ENCODE data around the gene ANP32B. TPM values are rescaled to one million over a fixed set of nuclear protein-coding genes. Genes with fewer than 3 reads are reported as not detected.
"Not testable (repeated sequence)": the region's sequence is repeated elsewhere in the genome, so short reads cannot be mapped to it uniquely, and the experiment has no call there.

Gene ANP32B
- polyA plus RNA-seq, 1 donor (not counting 4 experiments of a cell fraction or from before 2014, with no cell fraction given) = 51.0 TPM

DNA sequence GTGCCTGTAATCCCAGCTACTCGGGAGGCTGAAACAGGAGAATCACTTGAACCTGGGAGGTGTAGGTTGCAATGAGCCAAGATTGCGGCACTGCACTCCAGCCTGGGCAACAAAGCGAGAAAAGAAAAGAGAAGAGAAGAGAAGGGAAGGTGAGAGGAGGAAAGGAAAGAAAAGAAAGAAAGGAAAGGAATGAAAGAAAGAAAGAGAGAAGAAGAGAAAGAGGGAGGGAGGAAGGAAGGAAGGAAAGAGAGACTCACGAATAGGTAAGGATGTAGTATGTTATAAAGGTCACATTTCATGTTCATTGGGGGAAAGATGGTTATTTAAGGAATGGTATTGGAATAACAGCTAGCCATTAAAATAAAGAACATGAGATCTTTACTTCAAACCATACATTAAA, 10.4 kb upstream of the ANP32B start:
- Histone ChIP-seq H3K4me2 (ENCODE audit: control insufficient read depth, extremely low read depth, insufficient read depth, low read depth, low read length) (no peak overlapping the region), H3K79me2 (ENCODE audit: control insufficient read depth, insufficient read depth, low read length) (no peaks in the 10 kb centered on the region), H3K9me1 (ENCODE audit: control insufficient read depth, extremely low read depth, insufficient read depth, low read length) (no peaks in the 10 kb centered on the region), H3K9me3 (ENCODE audit: control insufficient read depth, low read depth, low read length) (no peaks in the 10 kb centered on the region), H4K20me1 (ENCODE audit: control insufficient read depth, extremely low read depth, insufficient read depth, low read length) (no peaks in the 10 kb centered on the region), H2AFZ (ENCODE audit: control insufficient read depth, low read length) (no peak overlapping the region), H3K36me3 (ENCODE audit: control insufficient read depth in 2 of 2, extremely low read depth in 1 of 2, insufficient read depth in 2 of 2, low read length in 2 of 2) (no peaks in the 10 kb centered on the region), H3K27ac (ENCODE audit: control insufficient read depth, insufficient read depth, low read length) (no peak overlapping the region), H3K4me3 (ENCODE audit: control insufficient read depth in 2 of 3, extremely low read depth in 1 of 3, insufficient read depth in 2 of 3, low read depth in 1 of 3, low read length in 3 of 3) (no peak overlapping the region), H3K4me1 (ENCODE audit: control insufficient read depth, extremely low read depth, insufficient read depth, low read length) (no peaks in the 10 kb centered on the region), H3K27me3 (ENCODE audit: control insufficient read depth, extremely low read depth, insufficient read depth, low read length) (no peaks in the 10 kb centered on the region), H3K9ac (ENCODE audit: control insufficient read depth, extremely low read depth, insufficient read depth, low read length) (no peak overlapping the region)
- no peak for TF ChIP-seq CTCF (optimal IDR thresholded peaks at IDR 0.05 in 1 of 3, IDR thresholded peaks at IDR 0.05 in 1 of 3, conservative IDR thresholded peaks at IDR 0.05 in 1 of 3; ENCODE audit: extremely low read depth in 1 of 3, insufficient read depth in 2 of 3, low read length in 3 of 3)
- no peak for TF ChIP-seq EZH2 (IDR thresholded peaks at IDR 0.05; ENCODE audit: low read length)
- dilution Hi-C loops (cut with MboI; ENCODE audit: extremely low pct_ligation_motif_present, low sequenced_read_pairs) = no loop called here
- DNase-seq (ENCODE audit: low read depth, low spot score) = no peak
- FAIRE-seq = no peak

DNA sequence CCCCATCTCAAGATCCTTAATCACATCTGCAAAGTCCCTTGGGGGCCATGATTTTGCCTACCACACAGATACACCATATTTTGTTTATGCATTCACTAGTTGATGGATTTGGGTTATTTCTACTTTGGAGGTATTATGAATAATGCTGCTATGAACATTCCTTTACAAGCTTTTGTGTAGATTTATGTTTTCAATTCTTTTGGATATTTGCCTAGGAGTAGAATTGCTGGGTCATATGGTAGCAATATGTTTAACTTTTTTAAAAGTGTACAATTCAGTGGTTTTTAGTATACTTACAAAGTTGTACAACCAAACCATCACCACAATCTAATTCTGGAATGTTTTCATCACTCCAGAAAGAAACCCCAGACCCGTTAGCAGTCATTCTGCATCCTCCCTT, 7.8 kb upstream of the ANP32B start:
- H3K27me3 ChIP-seq (ENCODE audit: control insufficient read depth, extremely low read depth, insufficient read depth, low read length) = no peaks in the 10 kb centered on the region
- H4K20me1 ChIP-seq (ENCODE audit: control insufficient read depth, extremely low read depth, insufficient read depth, low read length) = no peaks in the 10 kb centered on the region
- no peaks in the 10 kb centered on the region for H3K9me1 ChIP-seq (ENCODE audit: control insufficient read depth, extremely low read depth, insufficient read depth, low read length)
- no peak overlapping the region for H3K27ac ChIP-seq (ENCODE audit: control insufficient read depth, insufficient read depth, low read length)
- peaks cover 4% of the 10 kb centered on the region for H3K4me1 ChIP-seq (ENCODE audit: control insufficient read depth, extremely low read depth, insufficient read depth, low read length)
- H3K9ac ChIP-seq (ENCODE audit: control insufficient read depth, extremely low read depth, insufficient read depth, low read length) = no peak overlapping the region
- no peaks in the 10 kb centered on the region for H3K36me3 ChIP-seq (ENCODE audit: control insufficient read depth in 2 of 2, extremely low read depth in 1 of 2, insufficient read depth in 2 of 2, low read length in 2 of 2)
- H3K4me3 ChIP-seq (ENCODE audit: control insufficient read depth in 2 of 3, extremely low read depth in 1 of 3, insufficient read depth in 2 of 3, low read depth in 1 of 3, low read length in 3 of 3) = no peak overlapping the region
- H3K9me3 ChIP-seq (ENCODE audit: control insufficient read depth, low read depth, low read length) = no peaks in the 10 kb centered on the region
- H2AFZ ChIP-seq (ENCODE audit: control insufficient read depth, low read length) = no peak overlapping the region
- no peak overlapping the region for H3K4me2 ChIP-seq (ENCODE audit: control insufficient read depth, extremely low read depth, insufficient read depth, low read depth, low read length)
- H3K79me2 ChIP-seq (ENCODE audit: control insufficient read depth, insufficient read depth, low read length) = no peaks in the 10 kb centered on the region
- no peak for DNase-seq (ENCODE audit: low read depth, low spot score)
- no peak for FAIRE-seq
- dilution Hi-C loops (cut with MboI; ENCODE audit: extremely low pct_ligation_motif_present, low sequenced_read_pairs) = no loop called here
- no peak for TF ChIP-seq EZH2 (IDR thresholded peaks at IDR 0.05; ENCODE audit: low read length)
- no peak for TF ChIP-seq CTCF (optimal IDR thresholded peaks at IDR 0.05 in 1 of 3, IDR thresholded peaks at IDR 0.05 in 1 of 3, conservative IDR thresholded peaks at IDR 0.05 in 1 of 3; ENCODE audit: extremely low read depth in 1 of 3, insufficient read depth in 2 of 3, low read length in 3 of 3)

GRCh38 chr9:97976633-97977032, 6.5 kb upstream of the ANP32B start:
- H3K36me3 ChIP-seq (ENCODE audit: control insufficient read depth in 2 of 2, extremely low read depth in 1 of 2, insufficient read depth in 2 of 2, low read length in 2 of 2); H3K9me3 ChIP-seq (ENCODE audit: control insufficient read depth, low read depth, low read length); H3K4me2 ChIP-seq (ENCODE audit: control insufficient read depth, extremely low read depth, insufficient read depth, low read depth, low read length); H3K9me1 ChIP-seq (ENCODE audit: control insufficient read depth, extremely low read depth, insufficient read depth, low read length); H3K9ac ChIP-seq (ENCODE audit: control insufficient read depth, extremely low read depth, insufficient read depth, low read length); H3K79me2 ChIP-seq (ENCODE audit: control insufficient read depth, insufficient read depth, low read length); H3K27me3 ChIP-seq (ENCODE audit: control insufficient read depth, extremely low read depth, insufficient read depth, low read length); dilution Hi-C loops (cut with MboI; ENCODE audit: extremely low pct_ligation_motif_present, low sequenced_read_pairs); FAIRE-seq; H2AFZ ChIP-seq (ENCODE audit: control insufficient read depth, low read length); DNase-seq (ENCODE audit: low read depth, low spot score); H3K27ac ChIP-seq (ENCODE audit: control insufficient read depth, insufficient read depth, low read length); H4K20me1 ChIP-seq (ENCODE audit: control insufficient read depth, extremely low read depth, insufficient read depth, low read length); H3K4me3 ChIP-seq (ENCODE audit: control insufficient read depth in 2 of 3, extremely low read depth in 1 of 3, insufficient read depth in 2 of 3, low read depth in 1 of 3, low read length in 3 of 3): not testable (repeated sequence)
- H3K4me1 ChIP-seq (ENCODE audit: control insufficient read depth, extremely low read depth, insufficient read depth, low read length) = peaks cover 16% of the 10 kb centered on the region
